K562 (cell line): ENCODE measurements around the gene SPRYD7.

ENCODE experiments used
- CTCF ChIP-seq, 3 experiments: IDR thresholded peaks in 2 of 3; conservative IDR thresholded peaks in 1 of 3; 2 replicates each; pipeline ENCODE4 v1.5.1; 2011 to 2012; ENCODE audit warnings: low read length in 3 of 3, mild to moderate bottlenecking in 3 of 3, control low read depth in 2 of 3, improper control_type of control experiment in 1 of 3, inconsistent platforms in 1 of 3, low read depth in 1 of 3, mixed read lengths in 1 of 3, moderate library complexity in 1 of 3; ENCODE audit not compliant: insufficient read depth in 2 of 3
- EHMT2 ChIP-seq: fragments of 450-650 bp; IDR thresholded peaks from 2 replicates; pipeline ENCODE4 v1.6.1; 2018; ENCODE audit warnings: antibody characterized with exemption
- EP300 ChIP-seq: IDR thresholded peaks from 2 replicates; pipeline ENCODE4 v1.6.1; 2012; ENCODE audit warnings: low read length, improper control_type of control experiment
- NR3C1 ChIP-seq: sonication (generic); formaldehyde crosslinking; IDR thresholded peaks from 2 replicates; pipeline ENCODE4 v1.8.1; 2022; ENCODE audit warnings: missing genetic modification reagents
- SMC3 ChIP-seq: conservative IDR thresholded peaks from 2 replicates; pipeline ENCODE4 v1.6.1; 2011; ENCODE audit warnings: low read depth, low read length, improper control_type of control experiment; ENCODE audit not compliant: insufficient read depth

GRCh38 chr13:49958321-49958720, 22.2 kb upstream of the SPRYD7 start:
- TF ChIP-seq NR3C1 (CRISPR knock-in tag) (no peak), EHMT2 (no peak), EP300 (no peak), SMC3 (no peak), CTCF (IDR thresholded peaks at IDR 0.05 in 2 of 3, conservative IDR thresholded peaks at IDR 0.05 in 1 of 3; ENCODE audit: insufficient read depth in 2 of 3, low read depth in 1 of 3, low read length in 3 of 3) (no peak)
